Measurements from ENCODE around the gene TAF4. TPM values are rescaled to one million over a fixed set of nuclear protein-coding genes. Genes with fewer than 3 reads are reported as not detected.

The TAF4 gene
- total RNA-seq, 1 donor from 2014 or later = 22.2 TPM

DNA sequence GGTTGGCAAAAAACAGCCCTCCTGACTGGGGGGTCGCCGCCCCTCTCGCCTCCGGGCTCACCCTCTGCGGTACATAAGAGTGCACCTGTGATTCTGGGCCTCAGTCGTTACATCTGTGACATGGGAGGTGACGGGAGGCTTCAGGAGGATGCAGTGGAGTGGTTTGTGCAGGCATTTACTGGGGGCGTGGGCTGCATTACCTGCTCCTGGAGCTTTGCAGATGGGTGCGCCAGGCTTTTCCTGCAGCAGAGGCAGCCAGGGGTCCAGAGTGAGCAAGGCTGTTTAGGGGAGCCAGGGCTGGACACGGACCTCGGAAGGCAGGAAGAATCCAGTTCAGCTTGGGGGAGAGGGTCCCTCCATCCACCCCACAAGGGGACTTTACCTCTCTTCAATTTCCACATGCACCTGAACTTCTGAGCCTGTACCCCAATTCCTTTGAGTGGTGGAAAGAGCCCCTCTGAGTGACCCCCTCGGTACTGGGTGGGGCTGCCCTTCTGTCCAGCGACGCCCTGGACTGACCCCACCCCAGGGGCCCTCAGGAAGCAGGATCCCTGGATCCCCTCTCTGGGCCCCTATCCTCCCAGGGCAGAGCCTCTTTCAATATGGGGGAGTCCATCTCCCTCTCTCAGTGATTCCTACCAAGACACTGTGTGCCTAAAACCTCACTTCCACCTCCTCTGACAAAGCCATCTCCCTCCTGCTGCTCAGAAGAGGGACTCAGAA lies 134.0 kb downstream of the TAF4 start:
- no peak overlapping the region for H3K4me3 Mint-ChIP-seq
- H3K4me1 Mint-ChIP-seq (ENCODE audit: unreplicated experiment) = peaks cover 7% of the 10 kb centered on the region
- no peak overlapping the region for H3K27ac Mint-ChIP-seq
- no peaks in the 10 kb centered on the region for H3K9me3 Mint-ChIP-seq
- H3K36me3 Mint-ChIP-seq = no peaks in the 10 kb centered on the region
- TF ChIP-seq, protein P1, sequence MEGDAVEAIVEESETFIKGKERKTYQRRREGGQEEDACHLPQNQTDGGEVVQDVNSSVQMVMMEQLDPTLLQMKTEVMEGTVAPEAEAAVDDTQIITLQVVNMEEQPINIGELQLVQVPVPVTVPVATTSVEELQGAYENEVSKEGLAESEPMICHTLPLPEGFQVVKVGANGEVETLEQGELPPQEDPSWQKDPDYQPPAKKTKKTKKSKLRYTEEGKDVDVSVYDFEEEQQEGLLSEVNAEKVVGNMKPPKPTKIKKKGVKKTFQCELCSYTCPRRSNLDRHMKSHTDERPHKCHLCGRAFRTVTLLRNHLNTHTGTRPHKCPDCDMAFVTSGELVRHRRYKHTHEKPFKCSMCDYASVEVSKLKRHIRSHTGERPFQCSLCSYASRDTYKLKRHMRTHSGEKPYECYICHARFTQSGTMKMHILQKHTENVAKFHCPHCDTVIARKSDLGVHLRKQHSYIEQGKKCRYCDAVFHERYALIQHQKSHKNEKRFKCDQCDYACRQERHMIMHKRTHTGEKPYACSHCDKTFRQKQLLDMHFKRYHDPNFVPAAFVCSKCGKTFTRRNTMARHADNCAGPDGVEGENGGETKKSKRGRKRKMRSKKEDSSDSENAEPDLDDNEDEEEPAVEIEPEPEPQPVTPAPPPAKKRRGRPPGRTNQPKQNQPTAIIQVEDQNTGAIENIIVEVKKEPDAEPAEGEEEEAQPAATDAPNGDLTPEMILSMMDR (conservative IDR thresholded peaks at IDR 0.05) = no peak
- H3K27me3 Mint-ChIP-seq = no peaks in the 10 kb centered on the region
- DNase-seq (ENCODE audit: extremely low spot score, unreplicated experiment) = no peak

DNA sequence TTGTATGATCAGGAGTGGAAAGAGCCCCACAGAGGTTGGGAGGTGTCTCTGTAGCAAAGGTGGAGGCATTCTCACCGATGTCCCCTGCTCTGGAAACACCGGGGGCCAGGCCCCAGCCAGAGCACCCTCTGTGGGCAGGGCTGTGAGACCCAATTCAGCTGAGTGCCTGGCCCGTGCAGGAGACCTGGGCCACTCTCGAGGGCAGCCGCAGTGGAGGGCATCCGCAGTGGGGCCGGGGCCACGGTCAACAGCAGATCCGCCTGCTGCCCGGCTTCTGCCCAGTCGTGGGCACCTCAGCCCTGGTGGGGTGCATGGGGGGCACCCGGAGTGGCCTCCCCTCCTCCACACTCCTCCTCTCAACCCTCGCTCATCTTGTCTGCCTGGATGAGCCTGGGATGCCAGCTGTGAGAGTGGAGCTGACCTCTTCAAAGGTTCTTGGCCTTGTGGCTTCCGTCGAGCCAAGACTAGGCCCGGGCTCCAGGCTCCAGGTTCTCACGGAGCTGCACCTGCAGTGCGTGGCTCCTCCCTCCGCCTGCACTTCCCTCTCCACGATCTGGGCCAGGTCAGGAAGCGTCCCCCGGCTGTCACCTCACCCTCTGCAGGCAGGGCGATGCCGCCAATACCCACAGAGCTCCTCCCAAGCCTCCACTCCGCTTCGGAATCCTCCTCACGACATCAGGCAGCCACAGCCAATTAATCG lies 134.8 kb downstream of the TAF4 start:
- DNase-seq (ENCODE audit: extremely low spot score, unreplicated experiment) = no peak
- Mint-ChIP-seq H3K27ac (no peak overlapping the region), H3K36me3 (no peaks in the 10 kb centered on the region), H3K27me3 (no peaks in the 10 kb centered on the region), H3K4me1 (ENCODE audit: unreplicated experiment) (peaks cover 7% of the 10 kb centered on the region), H3K4me3 (no peak overlapping the region), H3K9me3 (no peaks in the 10 kb centered on the region)
- TF ChIP-seq, protein P1 (conservative IDR thresholded peaks at IDR 0.05) = no peak

GRCh38 chr20:61929971-61930666 lies 135.6 kb downstream of the TAF4 start:
- H3K36me3 Mint-ChIP-seq = no peaks in the 10 kb centered on the region
- no peak overlapping the region for H3K27ac Mint-ChIP-seq
- no peak for DNase-seq (ENCODE audit: extremely low spot score, unreplicated experiment)
- H3K9me3 Mint-ChIP-seq = no peaks in the 10 kb centered on the region
- TF ChIP-seq, protein P1 (conservative IDR thresholded peaks at IDR 0.05) = no peak
- H3K4me1 Mint-ChIP-seq (ENCODE audit: unreplicated experiment) = peaks cover 7% of the 10 kb centered on the region
- H3K27me3 Mint-ChIP-seq = no peaks in the 10 kb centered on the region
- H3K4me3 Mint-ChIP-seq = no peak overlapping the region

DNA sequence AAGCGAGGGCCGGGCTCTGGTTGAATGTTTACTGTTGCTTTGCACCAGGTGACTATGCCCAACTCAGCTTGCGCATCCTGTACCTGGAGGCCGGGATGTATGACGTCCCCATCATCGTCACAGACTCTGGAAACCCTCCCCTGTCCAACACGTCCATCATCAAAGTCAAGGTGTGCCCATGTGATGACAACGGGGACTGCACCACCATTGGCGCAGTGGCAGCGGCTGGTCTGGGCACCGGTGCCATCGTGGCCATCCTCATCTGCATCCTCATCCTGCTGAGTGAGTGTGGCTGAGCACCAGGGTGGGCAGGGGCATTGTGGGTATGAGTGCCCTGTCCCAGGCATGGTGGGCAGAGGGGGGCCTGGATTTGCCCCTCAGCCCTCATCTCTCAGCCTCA lies 136.1 kb downstream of the TAF4 start:
- H3K36me3 Mint-ChIP-seq = no peaks in the 10 kb centered on the region
- no peaks in the 10 kb centered on the region for H3K9me3 Mint-ChIP-seq
- H3K4me1 Mint-ChIP-seq (ENCODE audit: unreplicated experiment) = peaks cover 7% of the 10 kb centered on the region
- DNase-seq (ENCODE audit: extremely low spot score, unreplicated experiment) = no peak
- TF ChIP-seq, protein P1 (conservative IDR thresholded peaks at IDR 0.05) = no peak
- no peak overlapping the region for H3K4me3 Mint-ChIP-seq
- no peak overlapping the region for H3K27ac Mint-ChIP-seq
- no peaks in the 10 kb centered on the region for H3K27me3 Mint-ChIP-seq

DNA sequence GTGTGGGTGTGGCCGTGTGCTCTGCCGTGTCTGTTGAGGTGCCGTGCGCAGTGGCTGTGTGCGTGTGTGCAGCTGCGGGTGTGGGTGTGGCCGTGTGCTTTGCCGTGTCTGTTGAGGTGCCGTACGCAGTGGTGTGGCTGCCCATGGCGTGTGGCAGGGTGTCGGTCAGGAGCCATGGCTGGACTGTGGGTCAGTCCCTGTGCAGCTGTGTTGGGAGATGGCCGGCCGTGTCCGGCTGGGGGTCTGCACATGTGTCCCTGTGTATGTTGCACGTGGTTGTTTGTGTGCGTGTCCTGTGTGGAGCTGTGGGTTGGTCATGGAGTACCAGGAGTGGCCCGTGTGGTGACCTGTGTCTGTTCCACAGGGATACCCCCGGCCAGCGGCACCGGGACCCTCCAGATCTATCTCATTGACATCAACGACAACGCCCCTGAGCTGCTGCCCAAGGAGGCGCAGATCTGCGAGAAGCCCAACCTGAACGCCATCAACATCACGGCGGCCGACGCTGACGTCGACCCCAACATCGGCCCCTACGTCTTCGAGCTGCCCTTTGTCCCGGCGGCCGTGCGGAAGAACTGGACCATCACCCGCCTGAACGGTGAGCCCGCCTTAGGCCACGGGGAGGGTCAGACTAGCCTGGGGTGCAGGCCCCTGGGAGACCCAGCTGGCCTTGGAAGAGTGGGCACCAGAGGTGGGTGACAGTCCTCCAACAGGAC lies 137.7 kb downstream of the TAF4 start:
- TF ChIP-seq, protein P1 (conservative IDR thresholded peaks at IDR 0.05) = no peak
- Mint-ChIP-seq H3K4me1 (ENCODE audit: unreplicated experiment) (peaks cover 7% of the 10 kb centered on the region), H3K27me3 (no peaks in the 10 kb centered on the region), H3K36me3 (no peaks in the 10 kb centered on the region), H3K27ac (no peak overlapping the region), H3K9me3 (no peaks in the 10 kb centered on the region), H3K4me3 (no peak overlapping the region)
- DNase-seq (ENCODE audit: extremely low spot score, unreplicated experiment) = no peak
